ENCODE results near the gene CXCL8. TPM values are rescaled to one million over a fixed set of nuclear protein-coding genes. Genes with fewer than 3 reads are reported as not detected.
A peak's percentile ranks its signal among the peaks of the same experiment; 100 is the strongest.

The CXCL8 gene
- total RNA-seq, 1 donor: 5.8 TPM

- no peak overlapping the region for H3K4me3 ChIP-seq (ENCODE audit: insufficient read depth, low read length)
- H2AFZ ChIP-seq (ENCODE audit: low read length): no peak overlapping the region
- no peaks in the 10 kb centered on the region for H4K20me1 ChIP-seq (ENCODE audit: insufficient read depth, low read length)
- H3K79me2 ChIP-seq (ENCODE audit: insufficient read depth, low read length): no peaks in the 10 kb centered on the region
- no peak overlapping the region for H3K4me2 ChIP-seq (ENCODE audit: insufficient read depth, low read length)
- peaks cover 11% of the 10 kb centered on the region for H3K4me1 ChIP-seq (ENCODE audit: insufficient read depth, low read length)
- H3K27me3 ChIP-seq (ENCODE audit: insufficient read depth, low read length): no peaks in the 10 kb centered on the region
- no peak for DNase-seq (ENCODE audit: insufficient read length, low spot score, missing footprints)
- no peaks in the 10 kb centered on the region for H3K9me3 ChIP-seq (ENCODE audit: low read depth, low read length)
- H3K27ac ChIP-seq (ENCODE audit: low read depth, low read length): no peak overlapping the region
- no peak for TF ChIP-seq CTCF (IDR thresholded peaks at IDR 0.05; ENCODE audit: extremely low read depth, low read depth, low read length)
- no peaks in the 10 kb centered on the region for H3K36me3 ChIP-seq (ENCODE audit: insufficient read depth, low read length)
These were observed 25.7 kb upstream of the CXCL8 start for GRCh38 chr4:73714647-73715046.

GRCh38 chr4:73715659-73716058 lies 24.7 kb upstream of the CXCL8 start:
- TF ChIP-seq CTCF (IDR thresholded peaks at IDR 0.05; ENCODE audit: extremely low read depth, low read depth, low read length): no peak
- no peak overlapping the region for H3K27ac ChIP-seq (ENCODE audit: low read depth, low read length)

GRCh38 chr4:73718375-73719373 lies 21.7 kb upstream of the CXCL8 start:
- H3K27me3 ChIP-seq (ENCODE audit: insufficient read depth, low read length): no peaks in the 10 kb centered on the region
- H2AFZ ChIP-seq (ENCODE audit: low read length): no peak overlapping the region
- no peak for TF ChIP-seq CTCF (IDR thresholded peaks at IDR 0.05; ENCODE audit: extremely low read depth, low read depth, low read length)
- peak overlapping the region; percentile 53 for H3K27ac ChIP-seq (ENCODE audit: low read depth, low read length)
- no peaks in the 10 kb centered on the region for H3K79me2 ChIP-seq (ENCODE audit: insufficient read depth, low read length)
- no peak overlapping the region for H3K4me2 ChIP-seq (ENCODE audit: insufficient read depth, low read length)
- no peaks in the 10 kb centered on the region for H3K9me3 ChIP-seq (ENCODE audit: low read depth, low read length)
- no peak for DNase-seq (ENCODE audit: insufficient read length, low spot score, missing footprints)
- H3K4me1 ChIP-seq (ENCODE audit: insufficient read depth, low read length): peaks cover 30% of the 10 kb centered on the region
- no peak overlapping the region for H3K4me3 ChIP-seq (ENCODE audit: insufficient read depth, low read length)
- H3K36me3 ChIP-seq (ENCODE audit: insufficient read depth, low read length): no peaks in the 10 kb centered on the region
- H4K20me1 ChIP-seq (ENCODE audit: insufficient read depth, low read length): no peaks in the 10 kb centered on the region

More at GRCh38 chr4:73715659-73716058, 24.7 kb upstream of the CXCL8 start:
- no peak for DNase-seq (ENCODE audit: insufficient read length, low spot score, missing footprints)
- Histone ChIP-seq H2AFZ (ENCODE audit: low read length) (no peak overlapping the region), H3K27me3 (ENCODE audit: insufficient read depth, low read length) (no peaks in the 10 kb centered on the region), H3K4me2 (ENCODE audit: insufficient read depth, low read length) (no peak overlapping the region), H3K79me2 (ENCODE audit: insufficient read depth, low read length) (no peaks in the 10 kb centered on the region), H3K9me3 (ENCODE audit: low read depth, low read length) (no peaks in the 10 kb centered on the region), H3K4me1 (ENCODE audit: insufficient read depth, low read length) (peaks cover 11% of the 10 kb centered on the region), H3K36me3 (ENCODE audit: insufficient read depth, low read length) (no peaks in the 10 kb centered on the region), H4K20me1 (ENCODE audit: insufficient read depth, low read length) (no peaks in the 10 kb centered on the region), H3K4me3 (ENCODE audit: insufficient read depth, low read length) (no peak overlapping the region)

- no peaks in the 10 kb centered on the region for H3K9me3 ChIP-seq (ENCODE audit: low read depth, low read length)
- H3K4me1 ChIP-seq (ENCODE audit: insufficient read depth, low read length): peaks cover 40% of the 10 kb centered on the region
- no peaks in the 10 kb centered on the region for H4K20me1 ChIP-seq (ENCODE audit: insufficient read depth, low read length)
- TF ChIP-seq CTCF (IDR thresholded peaks at IDR 0.05; ENCODE audit: extremely low read depth, low read depth, low read length): no peak
- H3K4me2 ChIP-seq (ENCODE audit: insufficient read depth, low read length): peak overlapping the region; percentile 45
- H2AFZ ChIP-seq (ENCODE audit: low read length): no peak overlapping the region
- DNase-seq (ENCODE audit: insufficient read length, low spot score, missing footprints): no peak
- no peaks in the 10 kb centered on the region for H3K79me2 ChIP-seq (ENCODE audit: insufficient read depth, low read length)
- H3K27me3 ChIP-seq (ENCODE audit: insufficient read depth, low read length): no peaks in the 10 kb centered on the region
- H3K4me3 ChIP-seq (ENCODE audit: insufficient read depth, low read length): no peak overlapping the region
- peak overlapping the region; percentile 79 for H3K27ac ChIP-seq (ENCODE audit: low read depth, low read length)
- no peaks in the 10 kb centered on the region for H3K36me3 ChIP-seq (ENCODE audit: insufficient read depth, low read length)
These were observed 18.9 kb upstream of the CXCL8 start for GRCh38 chr4:73721435-73721834.

Measured in osteoblast (primary cell).